Bronchus fibroblast of lung (primary cell): ENCODE measurements around the gene ESX1. TPM values are rescaled to one million over a fixed set of nuclear protein-coding genes. Genes with fewer than 3 reads are reported as not detected.

ENCODE experiments used
- total RNA-seq: library from RNA; depleted of rRNA; stranded (reverse); fragments of >200 nt; gene quantifications from 2 replicates; pipeline ENCODE4 v1.2.3, GENCODE V29; 2015

ESX1 gene
- not detected in 2 replicates for total RNA-seq

DNA sequence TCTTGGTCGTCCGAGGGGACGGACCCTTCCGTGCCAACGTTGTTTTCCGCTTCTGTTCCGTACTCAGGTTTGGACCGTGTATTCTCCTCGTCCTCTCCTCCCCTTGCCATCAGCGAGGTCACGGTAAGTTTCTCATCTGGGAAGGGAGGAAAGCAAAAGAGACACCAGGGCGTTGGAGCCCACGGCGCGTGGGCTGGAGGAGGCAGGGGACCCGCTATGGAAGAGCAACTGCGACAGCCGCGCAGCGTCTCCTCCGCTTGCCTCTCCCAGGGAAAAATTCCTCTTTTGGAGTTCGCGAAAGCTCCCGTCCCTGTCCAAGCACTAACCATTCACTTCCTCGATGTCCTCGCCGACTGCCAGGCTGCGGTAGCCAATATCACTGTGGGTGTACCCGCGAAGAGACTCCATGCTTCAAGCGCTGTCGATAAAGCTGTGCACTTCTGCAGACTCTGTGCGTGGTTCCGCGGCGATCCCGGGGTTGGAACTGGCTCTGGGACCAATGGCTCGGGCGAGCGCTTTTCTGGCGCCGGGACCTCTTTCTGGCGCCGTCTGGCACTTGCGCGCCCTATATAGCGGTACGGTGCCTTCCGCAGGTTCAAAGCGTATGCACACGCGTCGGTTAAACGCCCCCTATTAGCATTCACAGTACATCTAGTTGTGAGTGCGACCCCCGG is at the start of gene ESX1:
TSS of gene ESX1 (minus strand) at position 492 of the 674 bp plus-strand sequence. CDS start at position 408, 84 bp downstream.

Other genes with a start within 250 kb of the ESX1 start
- gene H2BW1, start 241.2 kb downstream of the ESX1 start, total RNA-seq, result not detected in 2 replicates
- gene H2BW2, start 215.0 kb downstream of the ESX1 start, total RNA-seq, result not detected in 2 replicates
- 3.3 and 6.2 TPM in 2 replicates for gene TMSB15C, start 178.7 kb downstream of the ESX1 start, total RNA-seq
- 0.34 and 0.59 TPM in 2 replicates for gene ZCCHC18, start 142.4 kb downstream of the ESX1 start, total RNA-seq
- gene SLC25A53, start 97.9 kb downstream of the ESX1 start, total RNA-seq, result 4.7 and 4.9 TPM in 2 replicates
- gene FAM199X, start 88.5 kb downstream of the ESX1 start, total RNA-seq, result 6.5 and 9.8 TPM in 2 replicates